WTC11 (cell line): ENCODE measurements around the gene ZNF200.

Experiments
- ARID4B ChIP-seq: sonication (generic); formaldehyde crosslinking; IDR thresholded peaks from 2 replicates; pipeline ENCODE4 v1.8.0; 2023; ENCODE audit warnings: missing genetic modification reagents, mild to moderate bottlenecking, borderline replicate concordance
- CTCF ChIP-seq: fragments of 200-600 bp; IDR thresholded peaks from 2 replicates; pipeline ENCODE4 v1.8.0; 2022; ENCODE audit warnings: antibody characterized with exemption
- E2F4 ChIP-seq: sonication (generic); formaldehyde crosslinking; IDR thresholded peaks from 2 replicates; pipeline ENCODE4 v1.8.1; 2022; ENCODE audit warnings: low read depth, mild to moderate bottlenecking, moderate library complexity, missing genetic modification reagents, borderline replicate concordance
- ELF4 ChIP-seq: sonication (generic); formaldehyde crosslinking; IDR thresholded peaks from 2 replicates; pipeline ENCODE4 v1.8.1; 2022; ENCODE audit warnings: low read depth, mild to moderate bottlenecking, moderate library complexity, missing genetic modification reagents
- FOXJ3 ChIP-seq: sonication (generic); formaldehyde crosslinking; IDR thresholded peaks from 2 replicates; pipeline ENCODE4 v1.9.0; 2021; ENCODE audit warnings: missing genetic modification reagents, mild to moderate bottlenecking, borderline replicate concordance
- JUN ChIP-seq: sonication (generic); formaldehyde crosslinking; IDR thresholded peaks from 2 replicates; pipeline ENCODE4 v1.8.0; 2023; ENCODE audit warnings: mild to moderate bottlenecking, missing genetic modification reagents
- MAX ChIP-seq: sonication (generic); formaldehyde crosslinking; IDR thresholded peaks from 2 replicates; pipeline ENCODE4 v1.8.0; 2022; ENCODE audit warnings: mild to moderate bottlenecking, missing genetic modification reagents
- MLX ChIP-seq: sonication (generic); formaldehyde crosslinking; IDR thresholded peaks from 2 replicates; pipeline ENCODE4 v1.8.1; 2023; ENCODE audit warnings: mild to moderate bottlenecking, missing genetic modification reagents, moderate library complexity
- NFYB ChIP-seq: sonication (generic); formaldehyde crosslinking; conservative IDR thresholded peaks from 2 replicates; pipeline ENCODE4 v1.8.0; 2022; ENCODE audit warnings: low read depth, missing genetic modification reagents
- NR1H2 ChIP-seq: sonication (generic); formaldehyde crosslinking; IDR thresholded peaks from 2 replicates; pipeline ENCODE4 v1.9.0; 2021; ENCODE audit warnings: mild to moderate bottlenecking, moderate library complexity, missing genetic modification reagents
- PRRX2 ChIP-seq: fragments of 250-450 bp; sonication (Bioruptor Pico); IDR thresholded peaks from 2 replicates; pipeline ENCODE4 v1.8.0; 2021; ENCODE audit warnings: mild to moderate bottlenecking
- SP1 ChIP-seq: sonication (generic); formaldehyde crosslinking; conservative IDR thresholded peaks from 2 replicates; pipeline ENCODE4 v1.8.1; 2022; ENCODE audit warnings: missing genetic modification reagents
- ZNF671 ChIP-seq: fragments of 250-450 bp; sonication (Bioruptor Pico); IDR thresholded peaks from 2 replicates; pipeline ENCODE4 v1.8.0; 2021; ENCODE audit warnings: mild to moderate bottlenecking

GRCh38 chr16:3212567-3212966 lies 22.4 kb downstream of the ZNF200 start:
- TF ChIP-seq ZNF671 (CRISPR knock-in tag) (no peak), E2F4 (no peak), JUN (CRISPR knock-in tag) (no peak), CTCF (no peak), FOXJ3 (no peak), SP1 (no peak), NFYB (CRISPR knock-in tag) (no peak), ELF4 (CRISPR knock-in tag) (no peak), NR1H2 (CRISPR knock-in tag) (no peak), PRRX2 (CRISPR knock-in tag) (no peak), MAX (no peak), ARID4B (CRISPR knock-in tag) (no peak), MLX (CRISPR knock-in tag) (no peak)
